K562 (cell line): ENCODE results near the gene AGRN. TPM values are rescaled to one million over a fixed set of nuclear protein-coding genes. Genes with fewer than 3 reads are reported as not detected.
A peak's percentile ranks its signal among the peaks of the same experiment; 100 is the strongest.

ENCODE experiments used
- CBX3 ChIP-seq, 2 experiments: IDR thresholded peaks; 1 replicate in 1 of 2; 2 replicates in 1 of 2; pipeline ENCODE4 v1.6.1; 2012; ENCODE audit warnings: inconsistent platforms in 2 of 2, low read length in 2 of 2, borderline replicate concordance in 1 of 2, control low read depth in 1 of 2
- ESRRA ChIP-seq: fragments of 450-650 bp; IDR thresholded peaks from 2 replicates; pipeline ENCODE4 v1.6.1; 2014; ENCODE audit warnings: low read depth, mild to moderate bottlenecking, moderate library complexity, borderline replicate concordance
- ETV5 ChIP-seq: sonication (generic); formaldehyde crosslinking; IDR thresholded peaks from 2 replicates; pipeline ENCODE4 v1.4.0; 2020; ENCODE audit warnings: low read depth, mild to moderate bottlenecking, missing genetic modification reagents
- EWSR1 ChIP-seq: fragments of 450-650 bp; IDR thresholded peaks from 2 replicates; pipeline ENCODE4 v1.6.1; 2018; ENCODE audit warnings: borderline replicate concordance, mild to moderate bottlenecking, low read depth, moderate library complexity; ENCODE audit not compliant: partially characterized antibody
- GTF2E2 ChIP-seq: fragments of 200-800 bp; sonication (Bioruptor generic); IDR thresholded peaks from 2 replicates; pipeline ENCODE4 v1.6.1; 2016; ENCODE audit warnings: missing genetic modification characterization, missing compliant biosample characterization
- HDAC1 ChIP-seq, 2 experiments: fragments of 450-650 bp; IDR thresholded peaks; 2 replicates each; pipeline ENCODE4 v1.6.1; 2016 to 2017; ENCODE audit warnings: inconsistent platforms in 1 of 2, mild to moderate bottlenecking in 1 of 2, moderate library complexity in 1 of 2
- HDAC8 ChIP-seq: fragments of 450-650 bp; IDR thresholded peaks from 2 replicates; pipeline ENCODE4 v1.6.1; 2016; ENCODE audit warnings: mild to moderate bottlenecking, missing genetic modification characterization, moderate library complexity, missing compliant biosample characterization
- HMG20B ChIP-seq: fragments of 250-450 bp; sonication (Bioruptor Pico); IDR thresholded peaks from 2 replicates; pipeline ENCODE4 v1.5.0; 2021; ENCODE audit warnings: mild to moderate bottlenecking
- HNRNPL ChIP-seq: fragments of 200-400 bp; formaldehyde crosslinking; IDR thresholded peaks from 2 replicates; pipeline ENCODE4 v1.6.1; 2017; ENCODE audit warnings: low read depth, mild to moderate bottlenecking, low read length
- ILF3 ChIP-seq: fragments of 450-650 bp; IDR thresholded peaks from 2 replicates; pipeline ENCODE4 v1.6.1; 2018; ENCODE audit warnings: antibody characterized with exemption, mild to moderate bottlenecking, moderate library complexity, borderline replicate concordance
- KAT7 ChIP-seq: sonication (generic); formaldehyde crosslinking; IDR thresholded peaks from 2 replicates; pipeline ENCODE4 v1.8.0; 2022; ENCODE audit warnings: missing genetic modification reagents, mild to moderate bottlenecking, borderline replicate concordance
- MAZ ChIP-seq, 2 experiments: fragments of 450-650 bp in 1 of 2; sonication (generic) in 1 of 2; formaldehyde crosslinking; IDR thresholded peaks in 1 of 2; conservative IDR thresholded peaks in 1 of 2; 2 replicates each; pipeline versions ENCODE4 v1.4.0 to v1.5.0; 2020; ENCODE audit warnings: mild to moderate bottlenecking in 1 of 2, missing genetic modification reagents in 1 of 2
- NFATC3 ChIP-seq: fragments of 450-650 bp; IDR thresholded peaks from 2 replicates; pipeline ENCODE4 v1.6.1; 2017; ENCODE audit warnings: mild to moderate bottlenecking
- PCBP2 ChIP-seq: fragments of 200-400 bp; formaldehyde crosslinking; IDR thresholded peaks from 2 replicates; pipeline ENCODE4 v1.6.1; 2018; ENCODE audit warnings: low read length, low read depth, mild to moderate bottlenecking, moderate library complexity; ENCODE audit not compliant: poor library complexity, severe bottlenecking
- PHB2 ChIP-seq: fragments of 450-650 bp; IDR thresholded peaks from 2 replicates; pipeline ENCODE4 v1.6.1; 2017; ENCODE audit warnings: low read depth
- PYGO2 ChIP-seq: fragments of 450-650 bp; IDR thresholded peaks from 2 replicates; pipeline ENCODE4 v1.6.1; 2016; ENCODE audit warnings: mild to moderate bottlenecking, missing genetic modification characterization, moderate library complexity, missing compliant biosample characterization
- RAD51 ChIP-seq: fragments of 450-650 bp; IDR thresholded peaks from 2 replicates; pipeline ENCODE4 v1.7.1; 2016; ENCODE audit warnings: low read depth, mild to moderate bottlenecking, borderline replicate concordance
- TRIM28 ChIP-seq: fragments of 450-650 bp; IDR thresholded peaks from 2 replicates; pipeline ENCODE4 v1.6.1; 2017
- ZC3H11A ChIP-seq: IDR thresholded peaks from 2 replicates; pipeline ENCODE4 v1.6.1; 2012; ENCODE audit warnings: low read depth, low read length, improper control_type of control experiment
- ZNF224 ChIP-seq: sonication (generic); formaldehyde crosslinking; IDR thresholded peaks from 2 replicates; pipeline ENCODE4 v1.8.0; 2022; ENCODE audit warnings: mild to moderate bottlenecking, missing genetic modification reagents
- ZNF431 ChIP-seq: sonication (generic); formaldehyde crosslinking; IDR thresholded peaks from 2 replicates; pipeline ENCODE4 v1.8.0; 2022; ENCODE audit warnings: mild to moderate bottlenecking, missing genetic modification reagents
- ZNF436 ChIP-seq: fragments of 250-450, 450-650 bp; sonication (Bioruptor Pico); formaldehyde crosslinking; IDR thresholded peaks from 2 replicates; pipeline ENCODE4 v1.7.0; 2020; ENCODE audit warnings: mild to moderate bottlenecking
- ZNF445 ChIP-seq: fragments of 250-450 bp; sonication (Bioruptor Pico); IDR thresholded peaks from 2 replicates; pipeline ENCODE4 v1.4.0; 2020; ENCODE audit warnings: low read depth, mild to moderate bottlenecking, moderate library complexity
- polyA plus RNA-seq, 8 experiments: library from polyadenylated mRNA; depleted of rRNA in 4 of 8; stranded (reverse) in 5 of 8; unstranded in 3 of 8; fragments of >200 nt; fragmentation: Nextera tagmentation in 2 of 8; fragmentation: Illumina TruSeq in 1 of 8; extraction: Ambion mirVana in 2 of 8; extraction: Trizol in 1 of 8; gene quantifications; 2 replicates each; pipeline versions ENCODE4 v1.2.1 to v1.2.3, GENCODE V29; 2011 to 2014; ENCODE audit warnings: inconsistent platforms in 1 of 8, missing spikeins in 1 of 8
- total RNA-seq, 7 experiments: library from RNA; depleted of rRNA in 6 of 7; stranded (reverse); fragments of >200 nt in 6 of 7; fragmentation: Illumina TruSeq in 2 of 7; extraction: Trizol in 2 of 7; gene quantifications; 2 replicates each; pipeline versions ENCODE4 v1.2.1 to v1.2.3, GENCODE V29; 2011 to 2021; ENCODE audit warnings: low replicate concordance in 1 of 7
- TF ChIP-seq, protein P1 (sequence below): fragments of 250-450 bp; sonication (Bioruptor Pico); IDR thresholded peaks from 2 replicates; pipeline ENCODE4 v1.8.0; 2021; ENCODE audit warnings: moderate library complexity, mild to moderate bottlenecking, inconsistent platforms
- TF ChIP-seq, protein P2 (sequence below): sonication (generic); formaldehyde crosslinking; IDR thresholded peaks from 2 replicates; pipeline ENCODE4 v1.8.1; 2023; ENCODE audit warnings: mild to moderate bottlenecking, missing genetic modification reagents
- TF ChIP-seq, protein P3 (sequence below), 2 experiments: fragments of 450-650 bp; IDR thresholded peaks; 2 replicates each; pipeline ENCODE4 v1.6.1; 2016

AGRN gene
- total and polyA plus RNA-seq, 9 of the 15 experiments (the other 6 are each of a cell fraction or from before 2014, with no cell fraction given), result 0.04 to 111 (median 18.1) TPM

DNA sequence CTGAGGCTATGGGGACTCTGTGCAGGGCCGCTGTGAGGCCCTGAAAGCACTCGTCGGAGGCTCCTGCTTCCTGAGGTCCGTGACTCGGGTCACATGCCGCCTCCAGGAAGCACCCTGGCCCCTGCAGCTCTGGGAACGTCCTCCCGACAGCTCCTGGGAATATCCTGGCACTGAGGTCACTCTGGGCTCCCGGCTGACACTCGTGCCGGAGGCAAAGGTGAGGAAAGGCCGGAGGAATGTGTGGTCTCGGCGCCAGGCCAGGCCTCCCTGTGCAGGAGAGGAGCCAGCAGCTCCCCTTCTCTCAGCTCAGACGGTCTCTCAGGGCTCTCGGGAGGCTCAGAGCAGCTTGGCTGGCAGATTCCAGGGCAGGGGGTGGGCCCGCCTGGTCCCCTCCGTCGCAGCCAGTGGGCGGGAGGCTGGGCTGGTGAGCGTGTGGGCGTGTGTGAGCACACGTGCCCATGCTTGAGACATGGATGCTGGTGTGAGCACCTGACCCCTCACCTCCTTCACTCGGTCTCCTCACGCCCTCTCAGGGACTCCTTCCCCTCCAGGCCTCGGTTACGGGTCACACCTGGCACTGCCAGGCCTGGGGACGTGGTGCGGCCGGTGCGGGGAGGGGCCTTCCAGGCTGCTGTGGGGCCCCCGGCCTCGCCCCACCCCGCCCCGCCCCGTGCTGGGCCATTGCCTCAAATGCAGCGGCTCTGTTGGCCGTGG is 59.6 kb downstream of the AGRN start (continued):
- TF ChIP-seq, protein P1, sequence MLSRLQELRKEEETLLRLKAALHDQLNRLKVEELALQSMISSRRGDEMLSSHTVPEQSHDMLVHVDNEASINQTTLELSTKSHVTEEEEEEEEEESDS (CRISPR knock-in tag), result no peak
- TF ChIP-seq ZNF431 (0 out of 2 replicates have a peak, but pooled peaks have one; percentile 38), ZNF445 (CRISPR knock-in tag) (no peak), MAZ (CRISPR knock-in tag; conservative IDR thresholded peaks at IDR 0.05 in 1 of 2, IDR thresholded peaks at IDR 0.05 in 1 of 2) (peak in 1 of 2 experiments; percentile 38; a peak in 3 of 4 replicates), NFATC3 (no peak), ETV5 (CRISPR knock-in tag) (no peak), PYGO2 (tag) (no peak), CBX3 (IDR thresholded peaks at IDR 0.05; ENCODE audit: borderline replicate concordance in 1 of 2, low read length in 2 of 2) (no peak), TRIM28 (no peak), KAT7 (CRISPR knock-in tag) (no peak), ILF3 (no peak), ZNF436 (no peak), HNRNPL (peak; percentile 88), HDAC8 (tag) (no peak; the same call in 1 of the 2 replicates), ZNF224 (CRISPR knock-in tag) (no peak), ESRRA (no peak), RAD51 (0 out of 2 replicates have a peak, but pooled peaks have one; percentile 14), PCBP2 (no peak), GTF2E2 (tag) (no peak), HDAC1 (IDR thresholded peaks at IDR 0.05) (0 out of 4 replicates have a peak, but pooled peaks of 1 of the 2 experiments have one; percentile 12), PHB2 (no peak), HMG20B (CRISPR knock-in tag) (no peak), EWSR1 (no peak), ZC3H11A (no peak)
- TF ChIP-seq, protein P2, sequence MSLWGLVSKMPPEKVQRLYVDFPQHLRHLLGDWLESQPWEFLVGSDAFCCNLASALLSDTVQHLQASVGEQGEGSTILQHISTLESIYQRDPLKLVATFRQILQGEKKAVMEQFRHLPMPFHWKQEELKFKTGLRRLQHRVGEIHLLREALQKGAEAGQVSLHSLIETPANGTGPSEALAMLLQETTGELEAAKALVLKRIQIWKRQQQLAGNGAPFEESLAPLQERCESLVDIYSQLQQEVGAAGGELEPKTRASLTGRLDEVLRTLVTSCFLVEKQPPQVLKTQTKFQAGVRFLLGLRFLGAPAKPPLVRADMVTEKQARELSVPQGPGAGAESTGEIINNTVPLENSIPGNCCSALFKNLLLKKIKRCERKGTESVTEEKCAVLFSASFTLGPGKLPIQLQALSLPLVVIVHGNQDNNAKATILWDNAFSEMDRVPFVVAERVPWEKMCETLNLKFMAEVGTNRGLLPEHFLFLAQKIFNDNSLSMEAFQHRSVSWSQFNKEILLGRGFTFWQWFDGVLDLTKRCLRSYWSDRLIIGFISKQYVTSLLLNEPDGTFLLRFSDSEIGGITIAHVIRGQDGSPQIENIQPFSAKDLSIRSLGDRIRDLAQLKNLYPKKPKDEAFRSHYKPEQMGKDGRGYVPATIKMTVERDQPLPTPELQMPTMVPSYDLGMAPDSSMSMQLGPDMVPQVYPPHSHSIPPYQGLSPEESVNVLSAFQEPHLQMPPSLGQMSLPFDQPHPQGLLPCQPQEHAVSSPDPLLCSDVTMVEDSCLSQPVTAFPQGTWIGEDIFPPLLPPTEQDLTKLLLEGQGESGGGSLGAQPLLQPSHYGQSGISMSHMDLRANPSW, result no peak
- TF ChIP-seq, protein P3, sequence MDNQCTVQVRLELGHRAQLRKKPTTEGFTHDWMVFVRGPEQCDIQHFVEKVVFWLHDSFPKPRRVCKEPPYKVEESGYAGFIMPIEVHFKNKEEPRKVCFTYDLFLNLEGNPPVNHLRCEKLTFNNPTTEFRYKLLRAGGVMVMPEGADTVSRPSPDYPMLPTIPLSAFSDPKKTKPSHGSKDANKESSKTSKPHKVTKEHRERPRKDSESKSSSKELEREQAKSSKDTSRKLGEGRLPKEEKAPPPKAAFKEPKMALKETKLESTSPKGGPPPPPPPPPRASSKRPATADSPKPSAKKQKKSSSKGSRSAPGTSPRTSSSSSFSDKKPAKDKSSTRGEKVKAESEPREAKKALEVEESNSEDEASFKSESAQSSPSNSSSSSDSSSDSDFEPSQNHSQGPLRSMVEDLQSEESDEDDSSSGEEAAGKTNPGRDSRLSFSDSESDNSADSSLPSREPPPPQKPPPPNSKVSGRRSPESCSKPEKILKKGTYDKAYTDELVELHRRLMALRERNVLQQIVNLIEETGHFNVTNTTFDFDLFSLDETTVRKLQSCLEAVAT (IDR thresholded peaks at IDR 0.05), result no peak
